Coronary artery (tissue), 2 donors: Measurements from ENCODE around the gene TBC1D1.

Experiments used
- DNase-seq: peaks from one replicate; pipeline ENCODE4 v3.0.0-alpha.2; 2017; ENCODE audit warnings: low spot score
- H3K27ac ChIP-seq, 2 donors: fragments of 200-600 bp; sonication (generic); one replicate each; pipeline ENCODE4 v1.5.1; 2016 to 2019
- H3K4me3 ChIP-seq: fragments of 200-600 bp; sonication (generic); 2 replicates; pipeline ENCODE4 v1.5.1; 2016; ENCODE audit warnings: mild to moderate bottlenecking, moderate library complexity
- TF ChIP-seq, protein P1 (sequence below): fragments of 200-600 bp; sonication (generic); IDR thresholded peaks from one replicate; pipeline ENCODE4 v1.5.1; 2019; ENCODE audit warnings: antibody characterized with exemption

The TBC1D1 gene, protein sequence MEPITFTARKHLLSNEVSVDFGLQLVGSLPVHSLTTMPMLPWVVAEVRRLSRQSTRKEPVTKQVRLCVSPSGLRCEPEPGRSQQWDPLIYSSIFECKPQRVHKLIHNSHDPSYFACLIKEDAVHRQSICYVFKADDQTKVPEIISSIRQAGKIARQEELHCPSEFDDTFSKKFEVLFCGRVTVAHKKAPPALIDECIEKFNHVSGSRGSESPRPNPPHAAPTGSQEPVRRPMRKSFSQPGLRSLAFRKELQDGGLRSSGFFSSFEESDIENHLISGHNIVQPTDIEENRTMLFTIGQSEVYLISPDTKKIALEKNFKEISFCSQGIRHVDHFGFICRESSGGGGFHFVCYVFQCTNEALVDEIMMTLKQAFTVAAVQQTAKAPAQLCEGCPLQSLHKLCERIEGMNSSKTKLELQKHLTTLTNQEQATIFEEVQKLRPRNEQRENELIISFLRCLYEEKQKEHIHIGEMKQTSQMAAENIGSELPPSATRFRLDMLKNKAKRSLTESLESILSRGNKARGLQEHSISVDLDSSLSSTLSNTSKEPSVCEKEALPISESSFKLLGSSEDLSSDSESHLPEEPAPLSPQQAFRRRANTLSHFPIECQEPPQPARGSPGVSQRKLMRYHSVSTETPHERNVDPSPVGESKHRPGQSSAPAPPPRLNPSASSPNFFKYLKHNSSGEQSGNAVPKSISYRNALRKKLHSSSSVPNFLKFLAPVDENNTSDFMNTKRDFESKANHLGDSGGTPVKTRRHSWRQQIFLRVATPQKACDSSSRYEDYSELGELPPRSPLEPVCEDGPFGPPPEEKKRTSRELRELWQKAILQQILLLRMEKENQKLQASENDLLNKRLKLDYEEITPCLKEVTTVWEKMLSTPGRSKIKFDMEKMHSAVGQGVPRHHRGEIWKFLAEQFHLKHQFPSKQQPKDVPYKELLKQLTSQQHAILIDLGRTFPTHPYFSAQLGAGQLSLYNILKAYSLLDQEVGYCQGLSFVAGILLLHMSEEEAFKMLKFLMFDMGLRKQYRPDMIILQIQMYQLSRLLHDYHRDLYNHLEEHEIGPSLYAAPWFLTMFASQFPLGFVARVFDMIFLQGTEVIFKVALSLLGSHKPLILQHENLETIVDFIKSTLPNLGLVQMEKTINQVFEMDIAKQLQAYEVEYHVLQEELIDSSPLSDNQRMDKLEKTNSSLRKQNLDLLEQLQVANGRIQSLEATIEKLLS (N-terminal part only)

DNA sequence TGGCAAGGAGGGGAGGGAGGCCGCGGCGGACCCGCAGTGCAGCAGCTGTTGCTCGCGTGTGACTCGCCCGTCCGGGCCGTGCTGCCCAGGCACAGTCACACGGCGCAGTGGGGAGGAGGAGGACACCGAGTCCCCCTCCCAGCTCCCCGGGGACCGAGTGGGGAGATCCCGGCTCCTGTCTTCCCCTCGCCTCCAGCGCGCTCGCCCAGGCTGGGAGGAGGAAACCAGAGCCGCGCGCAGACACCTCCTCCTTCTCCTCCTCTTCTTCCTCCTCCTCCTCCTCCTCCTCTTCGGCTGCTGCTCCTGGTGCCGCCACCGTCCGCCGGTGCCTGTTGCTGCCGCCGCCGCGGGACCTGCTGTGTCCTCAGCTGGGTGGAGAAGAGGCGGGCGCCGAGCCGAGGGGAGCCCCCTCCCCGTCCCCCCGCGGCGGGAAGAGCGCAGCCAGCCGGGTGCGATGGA lies at the start of gene TBC1D1:
TSS of gene TBC1D1 (plus strand) at position 284 of the 459 bp plus-strand sequence. CDS start 11,012 bp downstream, outside the sequence.
- no peak for DNase-seq
- H3K4me3 ChIP-seq = peak within 1 kb of the TSS; percentile 96
- TF ChIP-seq, protein P1, sequence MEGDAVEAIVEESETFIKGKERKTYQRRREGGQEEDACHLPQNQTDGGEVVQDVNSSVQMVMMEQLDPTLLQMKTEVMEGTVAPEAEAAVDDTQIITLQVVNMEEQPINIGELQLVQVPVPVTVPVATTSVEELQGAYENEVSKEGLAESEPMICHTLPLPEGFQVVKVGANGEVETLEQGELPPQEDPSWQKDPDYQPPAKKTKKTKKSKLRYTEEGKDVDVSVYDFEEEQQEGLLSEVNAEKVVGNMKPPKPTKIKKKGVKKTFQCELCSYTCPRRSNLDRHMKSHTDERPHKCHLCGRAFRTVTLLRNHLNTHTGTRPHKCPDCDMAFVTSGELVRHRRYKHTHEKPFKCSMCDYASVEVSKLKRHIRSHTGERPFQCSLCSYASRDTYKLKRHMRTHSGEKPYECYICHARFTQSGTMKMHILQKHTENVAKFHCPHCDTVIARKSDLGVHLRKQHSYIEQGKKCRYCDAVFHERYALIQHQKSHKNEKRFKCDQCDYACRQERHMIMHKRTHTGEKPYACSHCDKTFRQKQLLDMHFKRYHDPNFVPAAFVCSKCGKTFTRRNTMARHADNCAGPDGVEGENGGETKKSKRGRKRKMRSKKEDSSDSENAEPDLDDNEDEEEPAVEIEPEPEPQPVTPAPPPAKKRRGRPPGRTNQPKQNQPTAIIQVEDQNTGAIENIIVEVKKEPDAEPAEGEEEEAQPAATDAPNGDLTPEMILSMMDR = no peak
- H3K27ac ChIP-seq = peak within 1 kb of the TSS; percentile 98 to 99

DNA sequence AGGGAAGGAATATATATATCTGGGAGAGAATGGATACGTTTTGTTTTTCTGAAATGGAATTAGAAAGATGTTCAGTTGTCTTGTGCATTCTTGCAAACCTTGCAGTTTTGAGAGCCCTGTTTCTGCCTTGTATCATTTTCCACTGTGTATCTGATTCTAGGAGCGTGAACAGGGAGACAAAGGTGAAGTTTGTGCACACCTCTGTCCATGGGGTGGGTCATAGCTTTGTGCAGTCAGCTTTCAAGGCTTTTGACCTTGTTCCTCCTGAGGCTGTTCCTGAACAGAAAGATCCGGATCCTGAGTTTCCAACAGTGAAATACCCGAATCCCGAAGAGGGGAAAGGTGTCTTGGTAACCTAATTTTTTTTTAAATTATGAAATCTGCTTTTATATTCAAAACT lies 46.7 kb upstream of the TBC1D1 start:
- Histone ChIP-seq H3K4me3 (no peak overlapping the region), H3K27ac (no peak overlapping the region)
- TF ChIP-seq, protein P1 = no peak
- DNase-seq = no peak

DNA sequence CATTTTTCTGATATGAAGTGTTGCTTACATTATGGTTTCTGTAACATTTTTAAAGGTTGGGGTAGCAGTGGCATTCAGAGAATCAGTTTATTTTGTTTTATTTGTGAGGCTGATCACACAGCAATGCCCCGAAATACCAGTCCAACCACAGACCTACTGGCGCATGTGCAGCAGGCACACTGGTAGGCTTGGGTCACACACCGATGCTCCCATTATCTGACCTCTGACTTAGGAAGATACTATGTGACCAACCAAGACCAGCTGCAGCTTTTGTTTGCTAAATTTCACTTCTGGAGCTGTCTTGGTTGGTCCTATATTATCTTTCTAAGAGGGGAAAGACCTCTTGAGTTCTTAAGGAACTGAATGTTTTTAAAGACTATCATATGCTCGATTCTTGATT lies 45.7 kb upstream of the TBC1D1 start:
- Histone ChIP-seq H3K27ac (no peak overlapping the region), H3K4me3 (no peak overlapping the region)
- TF ChIP-seq, protein P1 = no peak
- DNase-seq = no peak

DNA sequence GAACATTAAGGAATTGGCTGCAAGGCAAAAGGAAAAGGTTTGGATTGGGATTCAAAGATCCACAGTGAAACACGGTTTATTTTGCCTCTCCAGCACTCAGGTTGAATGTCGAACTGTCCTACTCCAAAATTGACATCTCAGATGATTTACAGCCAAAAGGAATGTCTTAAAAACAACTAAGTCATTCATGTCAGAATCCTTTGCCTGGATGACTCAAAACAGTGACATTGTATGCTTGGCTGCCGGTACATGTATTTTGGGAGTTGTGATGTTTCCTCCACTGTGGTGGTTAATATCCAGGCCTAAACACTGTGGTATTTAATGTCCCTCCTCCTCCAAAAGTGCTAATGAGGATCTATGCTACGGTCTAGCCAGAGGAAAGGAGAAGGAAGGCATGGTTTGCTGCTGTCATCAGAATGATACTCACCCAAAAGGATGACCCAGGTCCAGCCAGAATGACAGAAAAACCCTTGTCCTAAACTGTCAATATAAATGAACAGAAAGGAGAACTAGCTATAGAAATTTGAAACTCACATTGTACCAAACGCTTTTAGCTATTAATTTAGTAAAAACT lies 43.5 kb upstream of the TBC1D1 start:
- TF ChIP-seq, protein P1 = no peak
- no peak overlapping the region for H3K27ac ChIP-seq
- no peak overlapping the region for H3K4me3 ChIP-seq
- no peak for DNase-seq

DNA sequence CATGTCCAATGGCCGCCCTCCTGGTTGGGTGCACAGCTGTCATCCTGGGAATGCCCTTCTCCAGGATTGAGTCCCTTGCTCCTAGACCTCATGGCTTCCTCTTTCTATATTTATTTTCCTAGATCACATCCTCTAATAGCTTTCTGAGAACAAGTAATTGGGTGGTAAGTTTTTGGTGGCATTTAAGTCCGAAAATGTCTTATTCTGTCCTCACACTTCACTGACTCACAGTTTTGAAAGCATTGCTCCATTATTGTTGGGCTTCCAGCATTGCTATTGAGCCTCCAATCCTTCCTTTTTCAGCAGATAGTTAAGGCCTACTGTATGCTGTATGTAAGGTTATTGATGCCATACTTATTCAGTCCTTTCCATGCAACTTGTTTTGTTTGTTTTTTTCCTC lies 38.5 kb upstream of the TBC1D1 start:
- TF ChIP-seq, protein P1 = no peak
- Histone ChIP-seq H3K4me3 (no peak overlapping the region), H3K27ac (no peak overlapping the region)
- no peak for DNase-seq

DNA sequence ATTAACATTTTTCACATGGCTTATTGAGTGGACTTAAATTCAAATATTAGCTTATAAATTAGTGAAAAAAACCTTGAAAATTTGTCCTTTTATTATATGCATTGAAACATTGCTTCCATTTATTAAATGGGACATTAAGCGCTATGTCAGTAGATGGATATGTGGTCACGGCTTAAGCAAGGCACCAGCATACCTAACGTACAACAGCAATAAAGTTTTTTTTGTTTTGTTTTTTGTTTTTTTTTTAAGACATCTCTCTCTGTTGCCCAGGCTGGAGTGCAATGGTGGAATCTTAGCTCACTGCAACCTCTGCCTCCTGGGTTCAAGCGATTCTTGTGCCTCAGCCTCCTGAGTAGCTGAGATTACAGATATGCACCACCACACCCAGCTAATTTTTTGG lies 32.8 kb upstream of the TBC1D1 start:
- TF ChIP-seq, protein P1 = no peak
- no peak for DNase-seq

More for the DNA sequence above, 32.8 kb upstream of the TBC1D1 start:
- Histone ChIP-seq H3K4me3 (no peak overlapping the region), H3K27ac (no peak overlapping the region)
